MM.1S (cell line): Measurements from ENCODE around the gene TBC1D16.

Experiments
- DNase-seq: peaks from one replicate; pipeline ENCODE4 v3.0.0-alpha.2; 2015
- H2AFZ ChIP-seq: fragments of 300-600 bp; sonication (generic); 2 replicates; pipeline ENCODE4 v1.6.0; 2016; ENCODE audit warnings: antibody characterized with exemption, low read length
- H3F3A ChIP-seq: fragments of 300-600 bp; sonication (generic); 2 replicates; pipeline ENCODE4 v1.6.1; 2016; ENCODE audit warnings: mild to moderate bottlenecking, antibody characterized with exemption, low read length, moderate library complexity, mixed read lengths; ENCODE audit not compliant: insufficient read depth
- H3K27ac ChIP-seq: fragments of 300-600 bp; sonication (generic); 2 replicates; pipeline ENCODE4 v1.5.1; 2016; ENCODE audit warnings: mild to moderate bottlenecking, low read length
- H3K27me3 ChIP-seq: fragments of 300-600 bp; sonication (generic); replicated peaks from 2 replicates; pipeline ENCODE4 v1.6.0; 2016; ENCODE audit warnings: low read length; ENCODE audit not compliant: insufficient read depth
- H3K36me3 ChIP-seq: fragments of 300-600 bp; sonication (generic); replicated peaks from 2 replicates; pipeline ENCODE4 v1.6.1; 2016; ENCODE audit warnings: mild to moderate bottlenecking, low read length, mixed read lengths; ENCODE audit not compliant: insufficient read depth
- H3K4me1 ChIP-seq: fragments of 300-600 bp; sonication (generic); 2 replicates; pipeline ENCODE4 v1.6.1; 2016; ENCODE audit warnings: low read length, mixed read lengths
- H3K4me2 ChIP-seq: fragments of 300-600 bp; sonication (generic); 2 replicates; pipeline ENCODE4 v1.6.0; 2016; ENCODE audit warnings: low read depth, low read length
- H3K4me3 ChIP-seq: fragments of 300-600 bp; sonication (generic); 2 replicates; pipeline ENCODE4 v1.5.1; 2016; ENCODE audit warnings: low read length, mixed read lengths
- H3K79me2 ChIP-seq: fragments of 300-600 bp; sonication (generic); 2 replicates; pipeline ENCODE4 v1.6.1; 2016; ENCODE audit warnings: mixed run types, low read length, mixed read lengths
- H3K9ac ChIP-seq: fragments of 300-600 bp; sonication (generic); 2 replicates; pipeline ENCODE4 v1.6.1; 2016; ENCODE audit warnings: low read length, mixed read lengths
- H3K9me2 ChIP-seq: fragments of 300-600 bp; sonication (generic); replicated peaks from 2 replicates; pipeline ENCODE4 v1.6.1; 2016; ENCODE audit warnings: mild to moderate bottlenecking, low read length, mixed read lengths; ENCODE audit not compliant: insufficient read depth
- H3K9me3 ChIP-seq: fragments of 300-600 bp; sonication (generic); replicated peaks from 2 replicates; pipeline ENCODE4 v1.6.1; 2016; ENCODE audit warnings: mild to moderate bottlenecking, low read length, mixed read lengths; ENCODE audit not compliant: insufficient read depth
- H4K20me1 ChIP-seq: fragments of 300-600 bp; sonication (generic); 2 replicates; pipeline ENCODE4 v1.6.1; 2016; ENCODE audit warnings: mild to moderate bottlenecking, low read length, moderate library complexity, mixed read lengths; ENCODE audit not compliant: insufficient read depth
- CTCF ChIP-seq: fragments of 300-600 bp; sonication (generic); IDR thresholded peaks from 2 replicates; pipeline ENCODE4 v1.5.1; 2016; ENCODE audit warnings: antibody characterized with exemption, low read length, mixed read lengths
- EZH2 ChIP-seq: fragments of 300-600 bp; sonication (generic); optimal IDR thresholded peaks from 2 replicates; pipeline ENCODE3; 2017; ENCODE audit warnings: low read depth, mild to moderate bottlenecking, antibody characterized with exemption, low read length, mixed read lengths
- EZH2phosphoT487 ChIP-seq: fragments of 300-600 bp; sonication (generic); IDR thresholded peaks from 2 replicates; pipeline ENCODE4 v1.6.1; 2018; ENCODE audit warnings: antibody characterized with exemption, low read length

Gene TBC1D16

GRCh38 chr17:79944251-79944812 is 91.3 kb downstream of the TBC1D16 start:
- H3K36me3 ChIP-seq: no peaks in the 10 kb centered on the region
- H3F3A ChIP-seq: no peaks in the 10 kb centered on the region
- H3K4me1 ChIP-seq: no peaks in the 10 kb centered on the region
- no peak overlapping the region for H3K4me3 ChIP-seq
- no peak for TF ChIP-seq CTCF
- no peak for TF ChIP-seq EZH2phosphoT487
- TF ChIP-seq EZH2: no peak
- no peak overlapping the region for H2AFZ ChIP-seq
- H3K9me2 ChIP-seq: no peaks in the 10 kb centered on the region
- H4K20me1 ChIP-seq: no peaks in the 10 kb centered on the region
- H3K79me2 ChIP-seq: no peaks in the 10 kb centered on the region
- H3K9me3 ChIP-seq: no peaks in the 10 kb centered on the region
- H3K27me3 ChIP-seq: peaks cover 96% of the 10 kb centered on the region
- no peak overlapping the region for H3K9ac ChIP-seq
- no peak for DNase-seq
- no peak overlapping the region for H3K4me2 ChIP-seq
- H3K27ac ChIP-seq: no peak overlapping the region

GRCh38 chr17:79943347-79944241 is 92.1 kb downstream of the TBC1D16 start:
- H3F3A ChIP-seq: no peaks in the 10 kb centered on the region
- H3K9me3 ChIP-seq: no peaks in the 10 kb centered on the region
- no peaks in the 10 kb centered on the region for H3K79me2 ChIP-seq
- H3K27ac ChIP-seq: no peak overlapping the region
- no peak for DNase-seq
- peaks cover 96% of the 10 kb centered on the region for H3K27me3 ChIP-seq
- no peak overlapping the region for H3K4me3 ChIP-seq
- H3K9ac ChIP-seq: no peak overlapping the region
- no peak overlapping the region for H2AFZ ChIP-seq
- no peaks in the 10 kb centered on the region for H4K20me1 ChIP-seq
- H3K36me3 ChIP-seq: no peaks in the 10 kb centered on the region
- H3K9me2 ChIP-seq: no peaks in the 10 kb centered on the region
- H3K4me1 ChIP-seq: no peaks in the 10 kb centered on the region
- TF ChIP-seq EZH2: no peak
- TF ChIP-seq EZH2phosphoT487: no peak
- no peak for TF ChIP-seq CTCF
- H3K4me2 ChIP-seq: no peak overlapping the region

GRCh38 chr17:79942591-79943346 is 92.9 kb downstream of the TBC1D16 start:
- Histone ChIP-seq H3K9me2 (no peaks in the 10 kb centered on the region), H3K9ac (no peak overlapping the region), H3K4me3 (no peak overlapping the region), H4K20me1 (no peaks in the 10 kb centered on the region), H3K27ac (no peak overlapping the region), H2AFZ (no peak overlapping the region), H3K4me1 (no peaks in the 10 kb centered on the region), H3K27me3 (peaks cover 96% of the 10 kb centered on the region), H3K79me2 (no peaks in the 10 kb centered on the region), H3K4me2 (no peak overlapping the region), H3F3A (no peaks in the 10 kb centered on the region), H3K36me3 (no peaks in the 10 kb centered on the region), H3K9me3 (no peaks in the 10 kb centered on the region)
- DNase-seq: no peak
- TF ChIP-seq CTCF: no peak
- TF ChIP-seq EZH2phosphoT487: no peak
- no peak for TF ChIP-seq EZH2
